CD14-positive monocyte (primary cell): ENCODE results near the gene RCN2. TPM values are rescaled to one million over a fixed set of nuclear protein-coding genes. Genes with fewer than 3 reads are reported as not detected.
"Not testable (repeated sequence)": the region's sequence is repeated elsewhere in the genome, so short reads cannot be mapped to it uniquely, and the experiment has no call there.

ENCODE experiments used
- DNase-seq, 3 donors: peaks; one replicate each; pipeline ENCODE4 v3.0.0-alpha.2; 2011 to 2022
- H2AFZ ChIP-seq: 2 replicates; pipeline ENCODE4 v1.6.0; 2012; ENCODE audit warnings: mild to moderate bottlenecking, low read depth, low read length, inconsistent platforms; ENCODE audit not compliant: insufficient read depth, poor library complexity, severe bottlenecking
- H3K27ac ChIP-seq, 2 donors: 1 replicate in 1 of 2; 2 replicates in 1 of 2; pipeline ENCODE4 v1.5.1; 2012 to 2013; ENCODE audit warnings: low read length in 2 of 2, control low read depth in 1 of 2, inconsistent platforms in 1 of 2, low read depth in 1 of 2, mild to moderate bottlenecking in 1 of 2
- H3K27me3 ChIP-seq, 2 donors: one replicate each; pipeline versions ENCODE4 v1.6.0 to v1.6.1; 2011 to 2013; ENCODE audit warnings: low read length in 2 of 2; ENCODE audit not compliant: control insufficient read depth in 2 of 2, insufficient read depth in 2 of 2
- H3K36me3 ChIP-seq, 2 donors: replicated peaks in 1 of 2; 1 replicate in 1 of 2; 2 replicates in 1 of 2; pipeline versions ENCODE4 v1.5.1 to v1.6.1; 2012 to 2013; ENCODE audit warnings: low read length in 2 of 2, control low read depth in 1 of 2, inconsistent platforms in 1 of 2, mild to moderate bottlenecking in 1 of 2; ENCODE audit not compliant: insufficient read depth in 2 of 2, control insufficient read depth in 1 of 2
- H3K4me1 ChIP-seq, 2 donors: 1 replicate in 1 of 2; 2 replicates in 1 of 2; pipeline versions ENCODE4 v1.5.1 to v1.6.1; 2012 to 2013; ENCODE audit warnings: low read length in 2 of 2, control low read depth in 1 of 2, inconsistent platforms in 1 of 2, mild to moderate bottlenecking in 1 of 2, moderate library complexity in 1 of 2; ENCODE audit not compliant: insufficient read depth in 2 of 2, control insufficient read depth in 1 of 2
- H3K4me2 ChIP-seq: replicated peaks from 2 replicates; pipeline ENCODE3; 2012; ENCODE audit warnings: low read length, moderate library complexity, mild to moderate bottlenecking; ENCODE audit not compliant: poor library complexity, severe bottlenecking; ENCODE audit errors: extremely low read depth
- H3K4me3 ChIP-seq, 3 experiments: fragments of 200-600 bp in 1 of 3; sonication (generic) in 1 of 3; replicated peaks in 1 of 3; 1 replicate in 2 of 3; 2 replicates in 1 of 3; pipeline ENCODE4 v1.5.1; 2011 to 2013; ENCODE audit warnings: low read length in 3 of 3, mild to moderate bottlenecking in 3 of 3, control low read depth in 2 of 3, low read depth in 2 of 3, inconsistent platforms in 1 of 3, moderate library complexity in 1 of 3
- H3K79me2 ChIP-seq: 2 replicates; pipeline ENCODE4 v1.6.0; 2012; ENCODE audit warnings: mild to moderate bottlenecking, control low read depth, inconsistent platforms, low read length, moderate library complexity; ENCODE audit not compliant: insufficient read depth
- H3K9ac ChIP-seq: 2 replicates; pipeline ENCODE4 v1.6.0; 2017; ENCODE audit warnings: low read length, mild to moderate bottlenecking; ENCODE audit not compliant: insufficient read depth, poor library complexity, severe bottlenecking
- H3K9me3 ChIP-seq, 2 donors: replicated peaks in 1 of 2; 1 replicate in 1 of 2; 2 replicates in 1 of 2; pipeline versions ENCODE4 v1.5.1 to v1.6.1; 2012 to 2013; ENCODE audit warnings: low read length in 2 of 2, control low read depth in 1 of 2; ENCODE audit not compliant: control insufficient read depth in 1 of 2, insufficient read depth in 1 of 2
- H4K20me1 ChIP-seq: 2 replicates; pipeline ENCODE4 v1.6.0; 2012; ENCODE audit warnings: mild to moderate bottlenecking, low read length, control low read depth, moderate library complexity; ENCODE audit not compliant: insufficient read depth
- H3K27ac Mint-ChIP-seq, 7 donors: one replicate each; pipeline ENCODE4 v1.8.0; 2020; ENCODE audit warnings: mild to moderate bottlenecking in 7 of 7, mixed read lengths in 7 of 7, moderate library complexity in 6 of 7, inconsistent platforms in 2 of 7
- H3K27me3 Mint-ChIP-seq, 3 donors: one replicate each; pipeline ENCODE4 v1.8.0; 2021 to 2022; ENCODE audit warnings: low read depth in 3 of 3, mild to moderate bottlenecking in 3 of 3, mixed read lengths in 3 of 3, moderate library complexity in 3 of 3, inconsistent platforms in 1 of 3
- H3K36me3 Mint-ChIP-seq, 2 donors: one replicate each; pipeline ENCODE4 v1.8.0; 2020; ENCODE audit warnings: mixed read lengths in 2 of 2, inconsistent platforms in 1 of 2, mild to moderate bottlenecking in 1 of 2
- H3K4me1 Mint-ChIP-seq: one replicate; pipeline ENCODE4 v1.8.0; 2020; ENCODE audit warnings: mild to moderate bottlenecking, mixed read lengths
- H3K4me3 Mint-ChIP-seq, 2 donors: one replicate each; pipeline ENCODE4 v1.8.0; 2020; ENCODE audit warnings: mild to moderate bottlenecking in 2 of 2, mixed read lengths in 2 of 2, moderate library complexity in 1 of 2
- H3K9me3 Mint-ChIP-seq, 7 donors: one replicate each; pipeline ENCODE4 v1.8.0; 2020 to 2022; ENCODE audit warnings: mixed read lengths in 7 of 7, mild to moderate bottlenecking in 6 of 7, moderate library complexity in 6 of 7, inconsistent platforms in 2 of 7
- CTCF ChIP-seq: fragments of 200-600 bp; IDR thresholded peaks from one replicate; pipeline ENCODE4 v1.8.0; 2022; ENCODE audit warnings: antibody characterized with exemption, mild to moderate bottlenecking
- WGBS: methylation state at CpG from one replicate; pipeline ENCODE4 v1.1.5; 2013; ENCODE audit warnings: missing lambda C conversion rate; ENCODE audit not compliant: insufficient coverage; 5-methylcytosine and 5-hydroxymethylcytosine counted together
- intact Hi-C, 2 donors: fragments of 100-400 bp; cut with micrococcal nuclease; formaldehyde crosslinking; loops; one replicate each; pipeline versions ENCODE4 v1.15.0 to v1.15.1; 2023
- polyA plus RNA-seq, 3 donors: library from polyadenylated mRNA; depleted of rRNA in 1 of 3; unstranded in 2 of 3; stranded (reverse) in 1 of 3; fragments of 300-500 nt in 2 of 3; fragments of >200 nt in 1 of 3; fragmentation: Illumina TruSeq in 2 of 3; gene quantifications; 1 replicate in 2 of 3; 2 replicates in 1 of 3; pipeline ENCODE4 v1.2.3, GENCODE V29; 2012 to 2021

Gene RCN2
- polyA plus RNA-seq, 3 donors = 7.1 to 16.4 (median 13.2) TPM

GRCh38 chr15:76963596-76963995, 32.0 kb downstream of the RCN2 start:
- Histone ChIP-seq H3K4me3 (no peak overlapping the region), H3K27me3 (no peaks in the 10 kb centered on the region), H3K27ac (no peak overlapping the region), H3K79me2 (no peaks in the 10 kb centered on the region), H3K36me3 (no peaks in the 10 kb centered on the region), H2AFZ (no peak overlapping the region), H3K9ac (no peak overlapping the region), H3K4me1 (no peaks in the 10 kb centered on the region), H3K9me3 (no peaks in the 10 kb centered on the region), H3K4me2 (no peak overlapping the region), H4K20me1 (no peaks in the 10 kb centered on the region)
- no peak overlapping the region for H3K4me3 Mint-ChIP-seq
- H3K4me1 Mint-ChIP-seq = no peaks in the 10 kb centered on the region
- WGBS = 91% methylated on average over 9 of the region's 9 CpGs
- no peaks in the 10 kb centered on the region for H3K36me3 Mint-ChIP-seq
- peaks cover 1 to 11% (median 8%) of the 10 kb centered on the region in 3 donors for H3K27me3 Mint-ChIP-seq
- no peaks in the 10 kb centered on the region for H3K9me3 Mint-ChIP-seq
- TF ChIP-seq CTCF = no peak
- peak overlapping the region in 1 of 7 donors; percentile 9 for H3K27ac Mint-ChIP-seq
- DNase-seq = no peak
- intact Hi-C loops = no loop called here

- H3K4me2 ChIP-seq = no peak overlapping the region
- H3K9me3 ChIP-seq = no peaks in the 10 kb centered on the region
- Mint-ChIP-seq H3K4me3 (no peak overlapping the region), H3K4me1 (no peaks in the 10 kb centered on the region), H3K9me3 (no peaks in the 10 kb centered on the region), H3K36me3 (no peaks in the 10 kb centered on the region), H3K27ac (no peak overlapping the region), H3K27me3 (peaks cover 1 to 11% (median 8%) of the 10 kb centered on the region in 3 donors)
- intact Hi-C loops = no loop called here
- H3K79me2 ChIP-seq = no peaks in the 10 kb centered on the region
- no peak overlapping the region for H2AFZ ChIP-seq
- no peaks in the 10 kb centered on the region for H3K27me3 ChIP-seq
- H3K4me1 ChIP-seq = no peaks in the 10 kb centered on the region
- H3K27ac ChIP-seq = no peak overlapping the region
- TF ChIP-seq CTCF = no peak
- H3K4me3 ChIP-seq = no peak overlapping the region
- 71% methylated on average over 1 of the region's 5 CpGs for WGBS
- no peaks in the 10 kb centered on the region for H4K20me1 ChIP-seq
- no peak for DNase-seq
- no peak overlapping the region for H3K9ac ChIP-seq
- H3K36me3 ChIP-seq = no peaks in the 10 kb centered on the region
These were observed 32.6 kb downstream of the RCN2 start for GRCh38 chr15:76964157-76964556.

GRCh38 chr15:76966051-76966450, 34.5 kb downstream of the RCN2 start:
- 100% methylated on average over 4 of the region's 7 CpGs for WGBS
- H3K27ac Mint-ChIP-seq, H3K27me3 ChIP-seq, H3K27ac ChIP-seq, H3K4me3 Mint-ChIP-seq, H3K9me3 ChIP-seq, H3K4me3 ChIP-seq, H3K4me1 ChIP-seq, H3K79me2 ChIP-seq, H4K20me1 ChIP-seq, H2AFZ ChIP-seq, H3K9me3 Mint-ChIP-seq, H3K4me1 Mint-ChIP-seq, H3K9ac ChIP-seq, intact Hi-C loops, H3K4me2 ChIP-seq, DNase-seq, H3K36me3 ChIP-seq, H3K36me3 Mint-ChIP-seq: not testable (repeated sequence)
- H3K27me3 Mint-ChIP-seq = peaks cover 1 to 11% (median 8%) of the 10 kb centered on the region in 3 donors
